ENCODE results near the gene RNF213.

- TF ChIP-seq CTCF (IDR thresholded peaks at IDR 0.05) (no peak), RAD21 (IDR thresholded peaks at IDR 0.05; ENCODE audit: low read length) (no peak), EP300 (IDR thresholded peaks at IDR 0.05; ENCODE audit: borderline replicate concordance in 1 of 2, low read depth in 1 of 2, low read length in 1 of 2) (no peak), POLR2AphosphoS5 (IDR thresholded peaks at IDR 0.05; ENCODE audit: low read depth, low read length) (no peak), FOXM1 (IDR thresholded peaks at IDR 0.05; ENCODE audit: low read depth) (no peak), PBX3 (IDR thresholded peaks at IDR 0.05) (no peak), MXI1 (IDR thresholded peaks at IDR 0.05; ENCODE audit: low read depth, low read length) (no peak), GATA2 (CRISPR knock-in tag; IDR thresholded peaks at IDR 0.05) (no peak), GABPA (IDR thresholded peaks at IDR 0.05; ENCODE audit: low read depth) (no peak), SIN3A (IDR thresholded peaks at IDR 0.05; ENCODE audit: borderline replicate concordance, low read depth, low read length) (no peak), EZH2phosphoT487 (IDR thresholded peaks at IDR 0.05; ENCODE audit: borderline replicate concordance, low read depth) (no peak)
Measured at GRCh38 chr17:80267391-80267790, 6.7 kb downstream of the RNF213 start.

Data from SK-N-SH (cell line).